ENCODE measurements around the gene CHSY1. TPM values are rescaled to one million over a fixed set of nuclear protein-coding genes. Genes with fewer than 3 reads are reported as not detected.

CHSY1 gene
- total RNA-seq, 4 donors from 2014 or later: 23.7 to 32.8 (median 29.9) TPM

GRCh38 chr15:101183226-101183930 lies 68.5 kb downstream of the CHSY1 start:
- intact Hi-C loops (cut with DNase I; ENCODE audit: low total_unique reads): no loop called here
- DNase-seq (ENCODE audit: low spot score in 2 of 2): no peak
- no peak overlapping the region for H3K4me3 ChIP-seq (ENCODE audit: low read depth, poor library complexity, severe bottlenecking)
- TF ChIP-seq POLR2A (IDR thresholded peaks at IDR 0.05) (no peak), CTCF (IDR thresholded peaks at IDR 0.05) (no peak)
- 73 to 76% methylated on average over 9 of the region's 9 CpGs for WGBS, 2 donors

- TF ChIP-seq POLR2A (IDR thresholded peaks at IDR 0.05) (no peak), CTCF (IDR thresholded peaks at IDR 0.05) (no peak)
- no peak for DNase-seq (ENCODE audit: low spot score in 2 of 2)
- 83 to 84% methylated on average over 4 of the region's 4 CpGs for WGBS, 2 donors
- intact Hi-C loops (cut with DNase I; ENCODE audit: low total_unique reads): no loop called here
- H3K4me3 ChIP-seq (ENCODE audit: low read depth, poor library complexity, severe bottlenecking): no peak overlapping the region
Measured at GRCh38 chr15:101182215-101182614, 69.6 kb downstream of the CHSY1 start.

DNA sequence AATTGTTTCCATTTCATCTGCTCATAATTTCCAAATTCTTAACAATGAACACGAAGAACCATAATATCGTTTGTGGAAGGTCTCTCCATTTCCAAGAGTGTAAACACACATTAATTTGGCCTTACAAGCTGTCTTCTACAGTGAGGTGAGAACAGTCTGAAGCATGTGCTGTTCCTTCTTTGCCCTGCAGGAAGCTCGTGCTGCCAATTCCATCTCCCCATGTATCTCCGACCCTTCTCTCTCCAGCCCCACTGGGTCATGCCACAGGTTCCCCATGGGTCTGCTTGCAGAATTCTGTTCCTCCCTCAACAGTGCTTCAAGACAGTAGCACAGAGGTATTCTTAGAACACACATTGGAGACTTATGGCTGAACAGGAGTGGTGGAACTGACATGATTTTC lies 70.5 kb downstream of the CHSY1 start:
- no peak overlapping the region for H3K4me3 ChIP-seq (ENCODE audit: low read depth, poor library complexity, severe bottlenecking)
- intact Hi-C loops (cut with DNase I; ENCODE audit: low total_unique reads): no loop called here
- no peak for DNase-seq (ENCODE audit: low spot score in 2 of 2)
- TF ChIP-seq CTCF (IDR thresholded peaks at IDR 0.05) (no peak), POLR2A (IDR thresholded peaks at IDR 0.05) (no peak)
- 89 to 93% methylated on average over 4 of the region's 4 CpGs for WGBS, 2 donors

DNA sequence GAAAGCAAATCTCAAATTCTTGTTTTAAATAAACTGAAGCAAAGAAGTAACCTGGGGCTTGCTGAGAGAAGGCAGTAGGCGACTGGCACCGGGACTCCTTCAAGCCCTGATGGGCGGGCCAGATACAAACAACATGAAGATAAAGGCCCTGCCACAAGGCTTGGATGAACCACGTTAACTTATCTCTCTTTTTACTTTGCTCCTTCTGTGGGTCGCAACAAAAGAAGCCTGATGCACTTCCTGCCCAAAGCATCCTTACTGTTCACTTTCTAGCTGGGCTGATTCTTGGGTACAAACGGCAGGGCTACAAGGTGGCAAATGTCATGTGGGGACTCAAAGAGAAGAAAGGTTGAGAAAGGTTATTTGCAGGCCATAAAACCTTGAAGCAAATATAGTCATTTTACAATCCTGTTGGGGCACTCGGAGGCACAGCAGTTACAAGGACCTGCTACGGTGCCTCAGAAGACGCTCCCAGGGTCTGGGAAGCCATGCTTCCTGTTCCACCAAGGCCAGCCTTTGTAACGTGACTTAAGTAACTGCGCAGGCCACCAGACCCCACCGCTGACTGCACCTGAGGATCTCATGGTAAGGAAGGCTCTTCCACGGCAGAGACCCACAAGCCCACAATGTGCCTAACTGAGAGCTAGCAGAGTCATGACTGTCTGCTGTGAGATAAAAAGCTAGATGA lies 71.1 kb downstream of the CHSY1 start:
- H3K4me3 ChIP-seq (ENCODE audit: low read depth, poor library complexity, severe bottlenecking): no peak overlapping the region
- TF ChIP-seq CTCF (IDR thresholded peaks at IDR 0.05): no peak
- no peak for TF ChIP-seq POLR2A (IDR thresholded peaks at IDR 0.05)
- intact Hi-C loops (cut with DNase I; ENCODE audit: low total_unique reads): no loop called here
- WGBS, 2 donors: 85 to 86% methylated on average over 13 of the region's 13 CpGs
- DNase-seq (ENCODE audit: low spot score in 2 of 2): no peak

- no peak overlapping the region for H3K4me3 ChIP-seq (ENCODE audit: low read depth, poor library complexity, severe bottlenecking)
- intact Hi-C loops (cut with DNase I; ENCODE audit: low total_unique reads): no loop called here
- TF ChIP-seq POLR2A (IDR thresholded peaks at IDR 0.05) (no peak), CTCF (IDR thresholded peaks at IDR 0.05) (no peak)
- no peak for DNase-seq (ENCODE audit: low spot score in 2 of 2)
- WGBS, 2 donors: 43 to 50% methylated on average over 21 of the region's 21 CpGs
Measured at GRCh38 chr15:101179341-101180153, 72.3 kb downstream of the CHSY1 start.
